Ramos (cell line): Measurements from ENCODE around the gene HOXB13.

Experiments used
- in situ Hi-C: fragments of 300-500 bp; cut with MboI; formaldehyde crosslinking; loops from one replicate; pipeline ENCODE4 v1.14.3; 2022; ENCODE audit warnings: low sequenced_read_pairs; ENCODE audit not compliant: unreplicated experiment

HOXB13 gene

DNA sequence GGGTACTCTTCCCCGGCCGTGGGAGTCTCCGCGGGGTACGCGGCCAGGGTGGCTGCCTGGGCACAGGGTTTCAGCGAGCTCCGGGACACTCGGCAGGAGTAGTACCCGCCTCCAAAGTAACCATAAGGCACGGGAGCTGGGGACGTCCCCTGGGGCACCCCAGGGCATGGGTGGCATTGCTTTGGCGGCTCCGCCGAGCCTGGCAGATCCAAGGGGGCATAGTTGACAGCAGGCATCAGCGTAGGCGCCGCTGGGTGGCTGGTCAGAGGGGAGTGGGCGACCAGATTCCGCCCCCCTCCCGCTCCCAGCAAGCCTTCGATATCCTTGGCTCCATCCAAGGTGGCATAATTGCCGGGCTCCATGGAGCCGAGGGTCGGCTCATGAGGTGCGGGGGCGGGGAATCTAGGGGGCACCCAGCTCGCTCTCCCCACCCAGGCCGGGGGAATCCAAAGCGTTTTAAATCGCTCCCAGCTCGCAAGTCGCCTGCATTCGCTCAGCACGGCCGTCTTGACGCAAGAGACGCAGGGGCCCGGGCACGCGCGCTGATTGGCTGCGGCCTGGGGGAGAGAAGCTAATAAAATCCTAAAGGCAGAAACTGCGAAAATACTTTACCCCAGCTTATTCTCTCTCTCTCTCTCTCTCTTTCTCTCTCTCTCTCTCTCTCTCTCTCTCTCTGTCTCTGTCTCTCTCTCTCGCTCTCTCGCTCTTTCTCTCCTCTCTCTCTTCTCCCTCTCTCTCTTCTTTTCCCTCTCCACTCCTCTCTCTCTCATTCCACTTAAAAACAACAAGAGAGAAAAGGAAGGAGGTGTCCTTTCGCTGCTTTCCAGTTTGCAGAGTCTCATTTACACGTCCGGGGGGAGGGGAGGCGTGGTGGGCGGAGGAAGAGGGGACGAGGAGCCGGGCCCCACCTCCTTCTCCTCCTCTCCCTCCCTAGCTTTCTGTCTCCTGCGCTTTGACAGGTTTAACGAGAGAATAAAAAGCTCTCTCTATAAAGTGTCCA is at the start of gene HOXB13:
TSS of gene HOXB13 (minus strand) at position 519 of the 1,000 bp plus-strand sequence. CDS start at position 362, 157 bp downstream.
- in situ Hi-C loops, result no loop called here

DNA sequence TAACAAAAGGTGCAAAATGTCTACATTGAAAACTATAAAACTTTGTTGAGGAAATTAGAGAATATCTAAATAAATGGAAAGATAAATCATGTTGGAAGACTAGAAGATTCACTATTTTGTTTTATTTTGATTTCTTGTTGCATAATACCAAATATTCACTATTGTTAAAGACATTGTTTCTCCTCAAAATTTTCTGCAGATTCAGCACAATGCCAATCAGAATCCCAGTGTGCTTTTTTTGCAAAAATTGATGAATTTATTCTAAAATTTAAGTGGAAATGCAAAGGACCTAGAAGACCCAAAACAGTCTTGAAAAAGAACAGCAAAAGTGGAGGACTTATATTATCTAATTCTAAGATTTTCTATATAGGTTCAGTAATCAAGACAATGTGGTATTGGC is 48.1 kb upstream of the HOXB13 start:
- in situ Hi-C loops, result no loop called here

DNA sequence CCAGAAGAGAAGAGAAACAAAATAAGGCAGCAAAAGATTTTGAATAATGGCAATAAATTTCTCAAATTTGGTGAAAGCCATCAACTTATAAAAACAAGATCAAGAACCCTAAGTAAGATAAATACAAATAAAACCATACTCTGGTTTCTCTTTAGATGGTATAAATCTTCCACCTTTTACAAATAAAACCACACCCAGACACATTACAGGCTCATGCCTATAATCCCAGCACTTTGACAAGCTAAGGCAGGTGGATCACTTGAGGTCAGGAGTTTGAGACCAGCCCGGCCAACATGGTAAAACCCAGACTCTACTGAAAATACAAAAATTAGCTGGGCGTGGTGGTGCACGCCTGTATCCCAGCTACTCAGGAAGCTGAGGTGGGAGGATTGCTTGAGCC is 44.7 kb upstream of the HOXB13 start:
- in situ Hi-C loops, result no loop called here

DNA sequence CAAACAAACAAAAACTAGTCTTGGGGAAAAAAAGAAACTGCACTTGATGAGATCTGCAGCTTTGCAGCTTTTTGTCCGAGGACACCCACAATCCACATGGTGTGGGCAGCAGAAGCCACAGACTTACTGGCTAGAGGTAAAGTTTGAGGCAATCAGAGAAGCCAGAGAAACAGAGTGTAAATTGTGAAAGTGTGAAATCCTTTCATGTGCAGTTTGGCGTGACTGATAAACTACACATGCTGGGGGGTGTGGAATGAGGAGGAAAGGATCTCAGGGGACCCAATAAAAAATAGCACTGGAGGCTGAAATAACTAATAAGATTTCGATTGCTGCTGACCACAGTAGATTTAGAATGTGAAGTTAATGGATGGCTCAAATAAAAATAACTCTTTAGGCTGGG is 42.4 kb upstream of the HOXB13 start:
- in situ Hi-C loops, result no loop called here

DNA sequence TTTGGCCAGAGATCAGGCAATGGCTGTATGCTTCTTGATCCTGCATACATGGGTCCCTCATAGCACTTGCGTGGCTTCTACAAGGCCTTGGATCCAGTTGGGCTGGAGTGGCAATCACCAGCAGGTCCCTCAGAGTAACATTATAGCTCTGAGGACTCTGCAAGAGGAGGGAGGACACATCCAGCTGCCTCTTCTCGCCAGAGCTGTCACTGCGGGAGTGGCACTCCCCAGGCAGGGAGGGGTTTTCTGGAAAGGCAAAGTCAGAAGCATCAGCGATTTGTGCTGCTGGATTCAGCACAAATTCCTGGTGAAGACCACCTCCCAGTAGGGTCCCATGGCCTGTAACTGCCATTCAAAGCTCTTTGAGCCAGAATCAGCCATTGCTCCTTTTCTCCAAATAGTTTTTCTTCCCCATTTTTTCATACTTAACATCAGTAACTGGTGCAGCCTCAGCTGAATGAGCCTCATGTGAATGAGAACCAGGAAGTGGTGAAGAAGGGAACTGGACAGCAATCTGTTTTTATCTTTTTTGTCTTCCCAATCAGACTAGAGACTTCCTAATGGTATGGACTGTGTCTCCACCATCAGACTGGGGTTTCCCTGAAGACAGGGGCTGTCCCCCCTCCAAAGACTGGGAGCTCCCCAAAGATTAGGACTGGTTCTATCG is 40.6 kb upstream of the HOXB13 start:
- in situ Hi-C loops, result no loop called here

DNA sequence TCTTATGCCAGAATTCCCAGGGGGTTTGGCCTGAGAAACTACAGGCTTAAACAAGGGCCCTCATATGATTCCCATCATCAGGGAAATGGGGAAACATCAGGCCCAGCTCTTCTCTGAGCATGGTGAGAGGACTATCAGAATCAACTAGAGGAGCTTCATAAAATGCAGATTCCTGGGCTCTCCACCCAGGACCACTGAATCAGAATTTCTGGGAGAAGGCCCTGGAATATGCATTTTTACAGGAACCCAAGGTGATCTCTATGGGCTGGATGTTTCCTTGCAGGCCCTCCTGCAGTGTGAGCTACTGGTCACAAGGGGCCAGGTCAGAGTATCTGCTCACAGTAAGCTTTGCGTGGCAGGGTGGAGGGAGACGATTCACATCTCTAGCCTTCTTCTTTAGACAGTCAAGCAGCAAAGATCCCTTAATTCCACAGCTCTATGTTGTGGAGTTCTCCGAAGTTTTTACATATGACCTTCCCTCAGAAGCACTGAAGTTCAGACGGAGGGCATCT is 38.8 kb upstream of the HOXB13 start:
- in situ Hi-C loops, result no loop called here

DNA sequence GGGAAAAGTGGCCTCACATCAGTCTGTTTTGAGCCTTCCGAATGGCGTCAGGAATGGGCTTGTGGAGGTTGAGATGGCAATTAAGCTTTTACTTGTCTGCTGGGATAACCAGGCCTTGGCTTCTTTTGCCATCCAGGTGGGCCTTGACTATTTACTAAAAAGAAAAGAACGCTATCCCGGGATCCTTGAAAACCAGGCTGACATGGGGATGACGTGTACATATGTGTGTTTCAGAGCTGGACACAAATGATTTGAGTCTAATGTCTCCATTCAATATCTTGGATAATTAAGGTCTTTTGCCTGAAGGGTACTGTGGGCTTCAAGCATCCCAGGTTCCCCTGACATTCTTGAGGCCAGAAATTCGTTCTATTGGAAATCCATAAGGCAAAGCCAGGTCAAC is 32.6 kb upstream of the HOXB13 start:
- in situ Hi-C loops, result no loop called here

DNA sequence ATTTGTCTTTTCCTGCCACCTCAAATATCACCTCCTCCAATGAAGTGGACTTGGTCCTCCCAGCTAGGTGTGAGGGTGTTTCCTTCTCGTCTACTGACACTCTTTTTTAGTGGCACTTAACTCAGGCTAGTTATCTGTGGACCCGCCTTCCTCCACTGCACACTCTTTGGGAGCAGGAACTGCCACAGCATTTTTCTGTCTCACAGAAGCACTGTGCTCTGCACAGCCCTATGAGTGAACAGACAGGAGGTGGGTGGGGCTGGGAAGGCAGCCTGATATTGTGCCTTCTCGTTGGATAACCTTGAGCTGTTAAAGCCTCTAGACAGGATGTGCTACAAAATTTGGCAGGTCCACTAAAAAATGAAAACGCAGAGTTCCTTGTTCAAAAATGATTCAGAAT is 31.9 kb upstream of the HOXB13 start:
- in situ Hi-C loops, result no loop called here

DNA sequence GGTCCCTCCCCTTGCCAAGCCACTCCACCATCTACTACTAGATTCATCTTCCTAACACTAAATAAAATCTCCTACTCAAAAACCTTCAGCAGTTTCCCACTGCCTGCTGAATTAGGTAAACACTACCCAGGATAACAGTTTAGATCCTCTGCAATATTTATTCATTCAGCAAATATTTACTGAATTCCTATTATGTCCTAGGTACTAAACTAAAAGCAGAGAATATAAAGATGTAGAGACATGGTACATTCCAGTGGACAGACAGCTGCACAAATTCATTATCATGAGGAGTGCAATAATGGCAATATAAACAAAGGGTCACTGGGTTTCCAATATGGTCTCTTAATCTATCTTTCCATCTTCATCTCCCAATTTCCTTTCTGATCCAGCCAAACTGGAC is 30.7 kb upstream of the HOXB13 start:
- in situ Hi-C loops, result no loop called here

DNA sequence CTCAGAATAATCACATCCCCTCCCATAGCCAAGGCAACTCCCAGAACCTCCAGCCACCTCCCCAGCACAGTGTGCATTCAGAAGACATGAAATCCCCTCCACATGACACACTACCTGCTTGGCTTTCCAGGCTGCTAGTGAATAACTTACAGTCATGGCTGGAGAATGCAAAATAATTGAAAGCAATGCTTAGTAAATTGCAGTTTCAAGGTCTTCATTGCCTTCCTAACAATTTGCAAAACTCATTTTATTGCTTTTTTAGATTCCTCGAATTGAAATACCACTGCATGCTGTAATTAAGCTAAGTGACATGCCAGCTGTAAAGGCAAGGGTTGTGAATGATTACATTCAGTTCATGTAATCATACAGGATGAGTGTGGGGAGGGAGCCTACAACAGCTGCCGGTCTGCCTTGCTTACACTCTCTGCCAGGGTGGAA is 29.0 kb upstream of the HOXB13 start:
- in situ Hi-C loops, result no loop called here

DNA sequence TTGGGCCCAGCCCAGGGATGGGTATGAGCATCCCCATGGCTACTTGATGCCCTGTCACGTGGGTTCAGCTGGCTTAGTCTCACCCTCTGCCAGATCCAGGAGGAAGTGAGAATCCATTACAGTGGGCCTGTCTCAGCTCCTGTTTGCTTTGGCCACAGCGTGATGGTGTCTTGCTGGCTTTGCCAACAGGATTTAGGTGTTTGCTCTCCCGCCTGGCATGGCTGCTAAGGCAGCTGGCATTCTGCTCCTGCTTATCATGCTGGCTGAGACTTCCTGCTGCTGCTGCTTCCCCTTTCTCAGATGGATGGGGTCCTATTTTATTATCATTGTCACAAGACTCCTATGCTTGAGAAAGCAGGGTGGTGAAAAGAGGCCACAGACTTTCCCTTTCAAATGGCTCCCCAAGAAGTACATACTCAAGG is 28.3 kb upstream of the HOXB13 start:
- in situ Hi-C loops, result no loop called here

DNA sequence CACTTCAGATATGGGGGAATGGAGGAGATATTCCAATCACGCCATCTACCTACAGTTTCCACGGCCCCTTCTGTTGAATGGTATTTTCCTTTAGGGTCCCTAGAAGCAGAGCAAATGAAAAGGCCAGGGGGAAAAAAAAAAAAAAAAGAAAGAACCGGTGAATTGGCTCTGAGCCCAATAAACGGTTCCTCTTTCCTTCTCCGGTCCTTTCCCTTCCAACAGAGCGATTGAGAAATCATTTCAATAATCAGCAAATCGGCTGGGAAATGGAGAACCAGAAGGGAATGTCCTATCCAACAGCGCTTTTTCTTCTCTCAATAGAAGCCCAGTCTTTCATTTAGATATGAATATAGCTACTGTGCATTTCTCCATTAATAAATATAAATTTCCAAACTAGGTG is 26.8 kb upstream of the HOXB13 start:
- in situ Hi-C loops, result no loop called here

DNA sequence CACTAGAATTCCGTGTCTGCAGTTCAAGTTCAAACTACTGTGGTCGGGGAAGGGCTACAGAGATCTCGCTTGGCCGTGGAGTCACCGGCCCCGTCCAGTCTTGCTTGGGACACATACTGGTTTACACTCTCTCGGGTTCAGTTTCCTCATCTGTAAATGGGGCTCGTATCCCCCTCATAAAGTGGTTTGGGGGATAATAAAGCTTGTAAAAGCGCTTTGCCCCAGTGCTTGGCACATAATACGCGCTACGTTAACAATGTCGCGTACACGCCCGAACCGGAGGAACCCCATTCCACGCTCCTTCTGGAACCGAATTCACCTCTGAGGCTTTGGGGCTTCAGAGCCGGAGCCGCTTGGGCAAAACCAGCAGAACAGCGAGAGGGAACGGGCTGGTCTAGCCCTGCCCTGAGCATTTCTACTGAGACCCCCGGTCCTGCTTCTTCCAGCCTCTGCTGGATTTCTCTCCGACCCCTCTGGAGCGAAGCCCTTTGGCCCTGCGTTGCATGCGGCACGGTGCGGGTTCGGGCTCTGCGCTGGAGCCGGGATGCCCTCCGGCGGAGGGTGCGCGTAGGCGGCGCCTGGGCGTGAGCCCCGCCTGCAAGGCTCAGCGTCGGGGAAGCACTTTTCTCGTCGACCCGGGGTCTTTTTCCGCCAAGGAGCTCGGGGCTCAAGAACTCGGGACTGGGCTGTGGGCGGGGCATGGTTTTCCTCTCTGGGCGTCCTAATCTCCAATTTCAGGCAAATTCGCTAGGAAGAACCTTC is 26.1 kb upstream of the HOXB13 start:
- in situ Hi-C loops, result no loop called here

DNA sequence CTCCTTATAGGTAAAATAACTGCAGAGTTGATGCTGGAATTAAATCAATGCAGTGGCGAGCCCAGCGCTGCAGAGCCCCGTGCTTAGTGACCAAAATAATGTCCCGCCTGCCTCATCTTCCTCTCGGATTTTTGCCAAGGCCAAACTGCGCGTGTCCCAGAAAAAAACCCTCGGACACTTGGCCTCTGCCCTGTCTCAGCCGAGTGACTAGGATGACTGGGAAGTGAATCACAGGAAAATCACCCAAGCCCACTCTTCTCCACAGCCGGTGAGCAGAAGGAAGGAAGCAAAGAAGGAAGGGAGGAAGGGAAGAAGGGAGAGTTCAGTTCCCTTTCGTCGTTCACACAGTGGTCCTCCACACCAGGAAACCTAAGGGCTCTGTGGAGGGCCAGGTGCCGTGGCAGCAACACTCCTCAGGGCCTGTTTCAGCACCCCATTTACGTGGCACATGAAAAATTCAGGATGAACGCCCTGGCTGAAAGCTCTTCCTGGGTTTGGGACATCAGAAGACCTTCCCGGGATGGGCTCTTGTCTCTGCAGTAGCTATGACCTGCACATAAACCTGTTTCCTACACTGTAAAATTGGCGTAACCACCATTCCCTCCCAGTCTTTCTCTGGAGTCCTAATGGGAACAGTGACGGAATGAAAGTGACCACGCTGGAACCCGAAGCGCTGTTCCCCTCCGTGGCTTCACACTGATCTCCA is 25.4 kb upstream of the HOXB13 start:
- in situ Hi-C loops, result no loop called here

DNA sequence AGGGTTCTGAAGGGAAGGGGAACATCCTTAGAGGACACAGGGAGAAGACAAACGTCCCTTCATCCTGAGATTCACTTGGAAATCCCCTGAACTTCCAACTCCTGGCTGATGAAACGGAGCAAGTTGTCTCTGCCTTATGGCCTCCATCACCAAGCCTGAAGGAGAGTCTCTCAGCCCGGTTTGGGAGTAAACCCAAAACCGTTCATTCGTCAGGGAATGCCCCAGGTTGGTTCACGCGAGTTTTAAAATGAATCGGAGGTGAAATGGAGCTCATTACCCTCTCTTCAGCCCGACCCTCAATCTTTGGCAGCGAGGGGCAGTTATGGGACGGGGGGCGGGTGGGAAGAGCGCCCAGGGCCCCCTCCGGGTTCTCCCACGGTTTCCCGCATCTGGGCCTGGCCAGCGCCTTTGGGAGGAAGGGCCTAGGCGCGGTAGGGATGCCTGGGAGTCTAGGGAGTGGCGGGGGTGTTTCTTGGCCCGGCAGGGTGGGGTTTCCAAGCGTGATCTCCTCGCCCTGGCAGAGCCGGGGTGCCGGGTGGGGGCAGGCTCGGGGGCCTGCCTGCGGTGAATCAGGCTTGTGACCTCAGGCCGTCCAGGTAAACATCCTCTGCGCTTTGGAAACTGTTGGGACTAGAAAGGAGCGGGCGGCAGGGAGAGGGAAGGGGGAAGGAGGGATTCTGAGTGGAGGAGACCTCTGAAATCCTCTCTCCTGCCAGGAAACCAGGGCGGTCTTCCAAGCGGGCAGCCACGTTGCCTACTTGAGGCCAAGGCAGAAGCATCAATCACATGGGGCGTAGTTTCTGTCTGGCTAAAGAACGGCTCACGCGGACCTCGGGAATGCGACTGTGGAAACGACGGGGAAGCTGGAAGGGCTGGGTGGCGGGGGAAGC is 24.1 kb upstream of the HOXB13 start:
- in situ Hi-C loops, result no loop called here

DNA sequence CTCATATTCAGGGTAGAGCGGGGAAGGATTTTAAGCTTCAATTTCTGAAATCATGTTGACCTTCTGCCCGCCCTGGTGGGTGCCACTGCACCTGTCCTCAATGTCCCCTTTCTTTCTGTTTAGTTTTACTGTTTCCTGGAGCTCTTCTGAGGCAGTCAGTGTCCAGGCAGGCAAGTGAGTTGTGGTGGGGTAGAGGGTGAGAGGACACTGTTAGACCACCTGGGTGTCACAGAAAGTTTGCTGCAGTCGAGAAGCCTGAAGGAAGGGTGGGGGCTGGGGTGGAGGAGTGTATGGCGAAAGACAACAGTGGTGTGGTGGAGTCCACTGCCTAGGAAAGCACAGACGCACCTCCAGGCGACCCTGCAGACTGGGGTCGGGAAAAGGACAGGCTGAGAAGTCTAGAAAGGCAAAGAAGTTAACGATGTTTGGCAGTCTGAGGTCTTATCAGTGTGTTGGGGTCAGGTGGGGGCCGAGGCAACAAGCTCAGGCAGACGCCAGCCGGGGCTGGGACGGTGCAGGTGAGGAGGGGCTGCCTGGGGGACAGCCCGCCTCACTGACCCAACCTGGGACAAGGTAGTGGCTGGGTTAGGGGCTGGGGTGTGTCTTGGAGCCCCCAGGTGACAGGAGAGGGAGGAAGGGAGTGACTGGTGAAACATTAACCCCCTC is 23.3 kb upstream of the HOXB13 start:
- in situ Hi-C loops, result no loop called here

DNA sequence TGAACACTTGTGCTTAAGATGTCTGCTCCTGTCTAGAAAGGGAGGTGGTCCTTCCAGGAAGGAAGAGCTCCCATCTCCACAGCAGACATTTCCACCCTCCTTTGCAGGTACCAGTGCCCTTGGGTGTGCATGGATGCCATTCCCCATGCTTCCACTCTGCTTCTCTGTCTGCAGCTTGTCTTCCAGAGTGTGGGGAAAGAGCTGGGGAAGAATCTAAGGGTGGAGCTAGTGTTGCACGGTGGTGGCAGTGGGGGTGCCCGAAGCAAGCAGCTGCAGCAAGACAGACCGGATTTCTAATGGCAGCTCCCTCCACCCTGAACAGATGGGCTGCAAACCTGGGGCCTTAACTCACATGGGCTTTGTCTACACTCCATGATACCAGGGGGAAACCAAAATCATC is 22.6 kb upstream of the HOXB13 start:
- in situ Hi-C loops, result no loop called here
